ENCODE data around the gene FOXC1. TPM values are rescaled to one million over a fixed set of nuclear protein-coding genes. Genes with fewer than 3 reads are reported as not detected.

FOXC1 gene
- total RNA-seq, 1 donor from 2014 or later = 3.3 TPM

GRCh38 chr6:1641343-1641885 is 31.7 kb downstream of the FOXC1 start:
- no peak overlapping the region for H3K4me3 Mint-ChIP-seq (ENCODE audit: unreplicated experiment)
- H3K9me3 Mint-ChIP-seq (ENCODE audit: unreplicated experiment) = peaks cover 7% of the 10 kb centered on the region
- DNase-seq = no peak
- peaks cover 3% of the 10 kb centered on the region for H3K27me3 Mint-ChIP-seq (ENCODE audit: unreplicated experiment)
- TF ChIP-seq CTCF (IDR thresholded peaks at IDR 0.05; ENCODE audit: partially characterized antibody, unreplicated experiment) = no peak
- no peaks in the 10 kb centered on the region for H3K36me3 Mint-ChIP-seq (ENCODE audit: unreplicated experiment)
- no peak overlapping the region for H3K27ac Mint-ChIP-seq (ENCODE audit: unreplicated experiment)
- H3K4me1 Mint-ChIP-seq (ENCODE audit: low read depth, unreplicated experiment) = no peaks in the 10 kb centered on the region

DNA sequence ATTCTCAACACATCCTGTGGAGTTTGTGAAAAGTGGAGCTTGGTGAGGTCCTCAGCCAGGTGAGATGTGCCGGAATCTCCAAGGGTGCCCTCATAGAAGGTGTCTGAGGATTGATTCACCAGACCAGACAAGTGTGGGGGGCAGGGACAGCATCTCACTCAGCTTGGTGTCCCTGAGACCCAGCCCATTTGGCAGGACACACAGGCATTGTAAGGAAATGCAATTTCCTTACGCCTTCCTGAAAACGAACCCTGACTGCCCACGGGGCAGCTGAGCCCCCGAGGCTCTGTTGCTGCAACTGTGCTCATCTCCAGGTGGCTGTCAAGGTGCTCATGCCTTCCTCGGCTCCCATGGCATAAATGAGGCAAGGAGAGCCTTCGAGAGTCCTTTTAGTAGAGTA is 33.4 kb downstream of the FOXC1 start:
- no peaks in the 10 kb centered on the region for H3K4me1 Mint-ChIP-seq (ENCODE audit: low read depth, unreplicated experiment)
- TF ChIP-seq CTCF (IDR thresholded peaks at IDR 0.05; ENCODE audit: partially characterized antibody, unreplicated experiment) = no peak
- peaks cover 3% of the 10 kb centered on the region for H3K27me3 Mint-ChIP-seq (ENCODE audit: unreplicated experiment)
- H3K9me3 Mint-ChIP-seq (ENCODE audit: unreplicated experiment) = peaks cover 7% of the 10 kb centered on the region
- H3K4me3 Mint-ChIP-seq (ENCODE audit: unreplicated experiment) = no peak overlapping the region
- no peak overlapping the region for H3K27ac Mint-ChIP-seq (ENCODE audit: unreplicated experiment)
- H3K36me3 Mint-ChIP-seq (ENCODE audit: unreplicated experiment) = no peaks in the 10 kb centered on the region
- no peak for DNase-seq

GRCh38 chr6:1643830-1644445 is 34.2 kb downstream of the FOXC1 start:
- Mint-ChIP-seq H3K36me3 (ENCODE audit: unreplicated experiment) (no peaks in the 10 kb centered on the region), H3K9me3 (ENCODE audit: unreplicated experiment) (peaks cover 6% of the 10 kb centered on the region), H3K4me1 (ENCODE audit: low read depth, unreplicated experiment) (no peaks in the 10 kb centered on the region), H3K4me3 (ENCODE audit: unreplicated experiment) (no peak overlapping the region), H3K27me3 (ENCODE audit: unreplicated experiment) (peaks cover 3% of the 10 kb centered on the region), H3K27ac (ENCODE audit: unreplicated experiment) (no peak overlapping the region)
- no peak for TF ChIP-seq CTCF (IDR thresholded peaks at IDR 0.05; ENCODE audit: partially characterized antibody, unreplicated experiment)
- DNase-seq = no peak

DNA sequence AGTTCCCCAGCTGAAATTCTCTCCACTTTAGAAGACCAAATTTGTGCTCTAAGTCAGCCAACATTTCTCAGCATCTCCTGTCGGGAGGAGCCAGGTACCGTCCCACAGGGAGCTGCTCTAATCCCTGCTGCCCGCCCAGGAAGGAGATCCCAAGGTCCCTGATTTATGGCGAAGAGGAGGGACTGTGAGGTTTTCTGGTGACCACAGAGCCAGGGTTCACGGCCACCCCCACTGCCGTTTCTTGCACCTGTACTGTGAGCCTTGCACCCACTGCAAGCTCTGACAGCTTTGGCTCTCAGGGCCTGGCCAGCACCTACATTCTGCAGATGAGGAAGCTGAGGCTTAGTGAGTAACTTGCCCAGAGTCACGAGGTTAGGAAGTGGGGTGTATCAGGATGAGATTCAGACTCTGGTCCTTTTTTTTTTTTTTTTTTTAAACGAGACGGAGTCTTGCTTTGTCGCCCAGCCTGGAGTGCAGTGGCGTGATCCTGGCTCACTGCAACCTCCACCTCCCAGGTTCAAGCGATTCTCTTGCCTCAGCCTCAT is 34.9 kb downstream of the FOXC1 start:
- Mint-ChIP-seq H3K9me3 (ENCODE audit: unreplicated experiment) (peaks cover 6% of the 10 kb centered on the region), H3K4me1 (ENCODE audit: low read depth, unreplicated experiment) (no peaks in the 10 kb centered on the region), H3K4me3 (ENCODE audit: unreplicated experiment) (no peak overlapping the region), H3K27ac (ENCODE audit: unreplicated experiment) (no peak overlapping the region), H3K27me3 (ENCODE audit: unreplicated experiment) (peaks cover 3% of the 10 kb centered on the region), H3K36me3 (ENCODE audit: unreplicated experiment) (no peaks in the 10 kb centered on the region)
- no peak for DNase-seq
- no peak for TF ChIP-seq CTCF (IDR thresholded peaks at IDR 0.05; ENCODE audit: partially characterized antibody, unreplicated experiment)

DNA sequence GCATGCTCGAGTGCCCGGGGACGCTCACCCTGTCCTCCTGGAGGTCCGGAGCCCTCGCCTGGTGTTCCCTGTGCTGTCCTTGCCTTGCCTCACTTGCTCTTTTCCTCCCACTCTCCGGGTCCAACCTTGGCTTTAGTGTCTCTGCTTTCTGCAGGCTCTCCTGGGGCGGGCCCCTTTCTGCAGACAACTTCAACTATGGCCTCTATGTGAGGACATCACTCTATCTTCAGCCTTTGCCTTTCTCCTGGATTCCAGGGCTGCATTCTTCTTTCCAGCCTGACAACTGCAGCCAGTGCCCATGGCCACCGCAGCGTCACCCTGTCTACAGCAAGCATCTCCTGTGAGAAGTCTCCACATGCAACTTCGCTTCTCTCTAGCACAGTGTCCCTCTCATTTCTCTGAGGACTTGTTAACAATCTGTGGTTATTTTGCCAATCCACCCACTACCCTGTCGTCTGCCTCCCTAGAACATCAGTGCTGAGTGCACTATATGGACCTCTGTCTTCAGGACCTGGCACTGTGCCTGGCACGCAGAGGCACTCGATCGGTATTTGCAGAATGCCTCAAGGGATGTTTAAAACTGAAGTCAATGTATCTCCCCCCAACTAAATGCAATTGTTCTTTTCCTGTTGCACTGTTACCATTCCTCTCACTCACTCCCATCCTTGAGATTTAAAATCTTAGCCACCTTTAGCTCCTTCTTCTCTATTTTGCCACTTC is 35.9 kb downstream of the FOXC1 start:
- no peak for TF ChIP-seq CTCF (IDR thresholded peaks at IDR 0.05; ENCODE audit: partially characterized antibody, unreplicated experiment)
- peaks cover 6% of the 10 kb centered on the region for H3K9me3 Mint-ChIP-seq (ENCODE audit: unreplicated experiment)
- H3K4me1 Mint-ChIP-seq (ENCODE audit: low read depth, unreplicated experiment) = no peaks in the 10 kb centered on the region
- H3K27ac Mint-ChIP-seq (ENCODE audit: unreplicated experiment) = no peak overlapping the region
- peaks cover 3% of the 10 kb centered on the region for H3K27me3 Mint-ChIP-seq (ENCODE audit: unreplicated experiment)
- DNase-seq = no peak
- no peak overlapping the region for H3K4me3 Mint-ChIP-seq (ENCODE audit: unreplicated experiment)
- no peaks in the 10 kb centered on the region for H3K36me3 Mint-ChIP-seq (ENCODE audit: unreplicated experiment)
